ENCODE data around the gene ITSN1. TPM values are rescaled to one million over a fixed set of nuclear protein-coding genes. Genes with fewer than 3 reads are reported as not detected.
"Not testable (repeated sequence)": the region's sequence is repeated elsewhere in the genome, so short reads cannot be mapped to it uniquely, and the experiment has no call there.

The ITSN1 gene
- total RNA-seq, 1 experiment from 2014 or later, result 50.8 TPM

DNA sequence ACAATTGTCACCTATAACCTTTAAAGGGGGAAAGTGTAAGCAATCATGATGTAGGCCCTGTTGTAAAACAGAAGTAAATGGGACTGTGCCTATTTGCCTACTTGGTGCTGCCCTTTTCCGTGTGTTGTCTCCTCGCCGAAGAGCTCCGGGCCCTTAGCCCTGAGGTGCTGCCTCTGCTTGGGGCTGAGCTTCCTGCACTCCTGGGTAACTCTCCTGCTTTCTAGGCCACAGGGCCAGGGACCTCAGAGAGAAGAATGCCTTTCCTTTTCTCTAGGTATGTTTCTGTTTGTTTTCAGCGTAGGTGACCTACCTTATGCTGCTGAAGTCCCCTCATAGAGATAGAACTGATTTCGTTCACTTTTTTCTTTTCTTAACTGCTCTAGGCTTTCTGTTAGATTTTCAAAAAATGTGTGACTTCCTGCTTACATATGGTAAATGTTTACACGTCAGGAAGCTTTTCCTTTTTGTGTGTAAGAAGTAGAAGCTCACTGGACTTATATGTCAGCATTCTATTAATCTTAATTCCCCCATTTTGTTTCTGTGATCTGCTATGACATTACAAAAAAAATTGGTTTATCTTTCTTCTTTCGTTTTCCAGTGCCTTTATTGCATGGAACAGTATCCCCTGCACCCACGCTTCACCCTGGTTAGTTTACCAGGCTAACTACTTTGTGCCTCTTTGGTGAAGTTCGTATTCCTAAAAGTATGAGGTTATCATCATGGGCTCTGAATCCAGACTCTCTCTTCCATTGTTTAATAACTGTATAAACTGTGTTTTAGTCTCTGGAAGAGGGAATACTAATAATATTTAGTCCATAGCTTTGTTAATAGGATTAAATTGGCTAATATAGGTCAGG lies 61.7 kb downstream of the ITSN1 start:
- H3K4me1 ChIP-seq, result no peaks in the 10 kb centered on the region
- H3K27ac ChIP-seq, result no peak overlapping the region
- H3K4me3 ChIP-seq, result no peak overlapping the region
- DNase-seq, result no peak
- no peaks in the 10 kb centered on the region for H3K36me3 ChIP-seq
- H3K9me3 ChIP-seq (replicated peaks), result peaks cover 3% of the 10 kb centered on the region
- no peaks in the 10 kb centered on the region for H3K27me3 ChIP-seq

DNA sequence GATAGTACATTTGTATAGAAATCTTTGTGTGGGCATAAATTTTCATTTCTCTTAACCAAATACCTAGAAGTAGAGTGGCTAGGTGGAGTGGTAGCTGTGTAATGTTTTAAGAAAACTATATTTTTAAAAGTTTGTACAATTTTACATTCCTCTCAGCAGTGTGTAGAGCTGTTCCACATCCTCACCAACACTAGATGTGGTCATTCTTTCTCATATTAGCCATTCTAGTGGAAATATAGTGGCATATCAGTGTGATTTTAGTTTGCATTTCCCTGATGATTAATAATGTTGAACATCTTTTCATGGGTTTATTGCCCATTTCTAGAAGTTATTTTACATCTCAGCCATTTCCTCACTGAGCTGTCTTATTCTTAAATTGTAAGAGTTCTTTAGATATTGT lies 65.5 kb downstream of the ITSN1 start:
- H3K27ac ChIP-seq, result no peak overlapping the region
- no peak for DNase-seq
- no peaks in the 10 kb centered on the region for H3K27me3 ChIP-seq
- no peaks in the 10 kb centered on the region for H3K36me3 ChIP-seq
- peaks cover 7% of the 10 kb centered on the region for H3K9me3 ChIP-seq (replicated peaks)
- no peak overlapping the region for H3K4me3 ChIP-seq
- no peaks in the 10 kb centered on the region for H3K4me1 ChIP-seq

DNA sequence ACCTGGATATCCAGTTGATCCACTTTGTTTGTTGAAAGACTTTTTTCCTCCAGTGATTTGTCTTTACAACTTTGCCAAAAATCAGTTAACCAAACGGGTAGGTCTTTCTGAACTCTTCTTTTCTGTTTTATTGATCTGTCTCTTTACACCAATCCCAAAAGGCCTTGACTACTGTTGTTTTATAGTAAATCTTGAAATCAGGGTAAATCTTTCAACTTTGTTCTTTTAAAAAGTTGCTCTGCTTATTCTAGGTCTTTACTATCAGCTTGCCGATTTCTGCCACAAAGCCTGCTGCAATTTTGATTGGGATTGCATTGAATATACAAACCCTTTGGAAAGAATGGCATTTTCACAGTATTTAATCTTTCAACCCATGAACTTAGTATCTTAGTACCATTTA lies 66.6 kb downstream of the ITSN1 start:
- Histone ChIP-seq H3K4me1 (no peaks in the 10 kb centered on the region), H3K27me3 (no peaks in the 10 kb centered on the region), H3K4me3 (no peak overlapping the region), H3K27ac (no peak overlapping the region), H3K9me3 (replicated peaks) (peaks cover 7% of the 10 kb centered on the region), H3K36me3 (no peaks in the 10 kb centered on the region)
- DNase-seq, result no peak

DNA sequence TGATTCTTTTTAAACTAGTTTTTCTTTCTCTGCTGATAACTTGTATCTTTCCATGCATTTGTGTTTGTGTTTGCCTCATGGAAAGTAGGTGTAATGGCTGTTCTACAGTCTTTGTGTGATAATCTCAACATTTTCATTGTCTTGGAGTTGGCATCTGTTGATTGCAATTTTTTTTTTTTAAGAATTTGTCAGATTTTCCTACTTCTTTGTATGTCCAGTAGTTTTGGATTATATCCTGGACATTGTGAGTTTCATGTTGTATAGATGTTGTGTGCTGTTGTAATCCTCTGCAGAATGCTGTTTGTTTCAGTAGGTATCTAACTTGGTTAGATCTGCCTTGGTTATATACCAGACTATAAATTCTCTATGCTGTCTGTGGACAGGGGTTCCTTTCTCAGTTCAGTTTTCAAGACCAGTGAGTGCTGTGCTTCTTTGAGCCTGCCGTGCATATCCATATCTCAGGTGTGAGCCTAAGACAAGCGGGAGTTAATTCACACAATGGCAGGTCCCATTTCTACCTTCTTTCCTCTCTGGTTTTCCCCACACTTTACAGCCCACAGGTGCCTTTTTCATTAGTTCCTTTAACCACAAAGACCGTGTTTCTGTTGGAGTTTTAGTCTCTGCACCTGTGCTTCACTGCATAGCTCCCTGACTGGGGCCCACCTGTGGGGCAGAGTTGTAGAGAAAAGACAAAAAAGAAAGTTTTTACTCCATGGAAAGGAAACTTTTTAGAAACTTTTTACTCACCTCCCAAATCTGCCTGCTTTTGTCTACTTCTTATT lies 69.9 kb downstream of the ITSN1 start:
- DNase-seq, result no peak
- H3K4me3 ChIP-seq, result no peak overlapping the region
- no peak overlapping the region for H3K27ac ChIP-seq
- no peaks in the 10 kb centered on the region for H3K4me1 ChIP-seq
- H3K36me3 ChIP-seq, result no peaks in the 10 kb centered on the region
- no peaks in the 10 kb centered on the region for H3K27me3 ChIP-seq
- H3K9me3 ChIP-seq (replicated peaks), result peaks cover 7% of the 10 kb centered on the region

DNA sequence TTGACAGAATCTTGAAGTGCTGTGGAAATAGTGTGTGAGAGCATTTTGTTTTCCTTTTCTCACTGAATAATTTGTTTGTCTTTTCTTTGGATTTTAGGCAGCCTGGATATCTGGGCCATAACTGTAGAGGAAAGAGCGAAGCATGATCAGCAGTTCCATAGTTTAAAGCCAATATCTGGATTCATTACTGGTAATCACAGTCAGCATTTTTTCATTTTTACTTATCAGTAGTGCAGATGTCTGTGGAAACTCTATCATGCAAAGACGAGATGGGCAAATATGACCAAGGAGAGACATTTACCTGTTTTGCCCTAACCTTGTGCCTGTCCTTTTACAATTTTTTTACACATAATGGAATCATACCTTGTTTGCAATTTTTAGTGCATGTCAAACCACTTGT lies 78.8 kb downstream of the ITSN1 start:
- DNase-seq, result no peak
- H3K36me3 ChIP-seq, result peaks cover 38% of the 10 kb centered on the region
- H3K27ac ChIP-seq, result no peak overlapping the region
- no peaks in the 10 kb centered on the region for H3K27me3 ChIP-seq
- no peaks in the 10 kb centered on the region for H3K9me3 ChIP-seq (replicated peaks)
- H3K4me1 ChIP-seq, result no peaks in the 10 kb centered on the region; the same call in 1 of the 2 replicates
- H3K4me3 ChIP-seq, result no peak overlapping the region

DNA sequence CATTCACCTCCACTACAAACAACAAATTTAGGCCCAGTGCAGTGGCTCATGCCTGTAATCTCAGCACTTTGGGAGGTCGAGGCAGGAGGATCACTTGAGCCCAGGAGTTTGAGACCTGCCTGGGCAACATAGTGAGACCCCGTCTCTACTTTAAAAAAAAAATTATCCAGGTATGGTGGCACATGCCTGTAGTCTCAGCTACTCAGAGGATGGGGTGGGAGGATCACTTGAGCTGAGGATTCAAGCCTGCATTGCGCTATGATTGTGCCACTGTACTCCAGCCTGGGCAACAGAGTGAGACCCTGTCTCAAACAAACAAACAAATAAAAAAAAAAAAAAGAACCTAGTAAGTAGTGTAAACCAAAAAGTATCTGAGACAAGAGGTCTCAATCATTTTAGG lies 86.8 kb downstream of the ITSN1 start:
- not testable (repeated sequence) for H3K4me1 ChIP-seq; H3K9me3 ChIP-seq (replicated peaks); DNase-seq; H3K27me3 ChIP-seq; H3K4me3 ChIP-seq; H3K36me3 ChIP-seq; H3K27ac ChIP-seq

DNA sequence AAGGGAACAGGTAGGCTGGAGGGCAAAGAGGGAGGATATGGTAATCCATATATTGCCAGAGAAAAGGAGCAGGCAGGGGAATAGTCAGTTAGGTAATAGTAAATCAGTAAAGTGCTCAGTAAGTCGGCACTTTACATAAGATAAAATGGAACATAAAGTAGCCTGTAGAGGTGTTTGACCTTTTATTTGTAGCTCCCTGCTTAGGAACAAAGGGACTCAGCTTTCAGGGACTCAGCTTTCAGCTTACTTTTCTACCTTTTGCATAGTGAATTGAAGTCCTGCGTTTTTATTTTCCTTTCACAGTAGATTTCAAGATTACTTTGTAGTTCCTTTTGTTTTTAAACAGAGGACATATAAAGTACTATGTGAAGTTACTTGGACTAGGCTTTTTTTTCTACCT lies 87.3 kb downstream of the ITSN1 start:
- Histone ChIP-seq H3K4me1 (no peaks in the 10 kb centered on the region), H3K27ac (no peak overlapping the region), H3K9me3 (replicated peaks) (no peaks in the 10 kb centered on the region), H3K36me3 (peaks cover 3% of the 10 kb centered on the region; the same call in 1 of the 2 replicates), H3K27me3 (no peaks in the 10 kb centered on the region), H3K4me3 (no peak overlapping the region)
- DNase-seq, result no peak

DNA sequence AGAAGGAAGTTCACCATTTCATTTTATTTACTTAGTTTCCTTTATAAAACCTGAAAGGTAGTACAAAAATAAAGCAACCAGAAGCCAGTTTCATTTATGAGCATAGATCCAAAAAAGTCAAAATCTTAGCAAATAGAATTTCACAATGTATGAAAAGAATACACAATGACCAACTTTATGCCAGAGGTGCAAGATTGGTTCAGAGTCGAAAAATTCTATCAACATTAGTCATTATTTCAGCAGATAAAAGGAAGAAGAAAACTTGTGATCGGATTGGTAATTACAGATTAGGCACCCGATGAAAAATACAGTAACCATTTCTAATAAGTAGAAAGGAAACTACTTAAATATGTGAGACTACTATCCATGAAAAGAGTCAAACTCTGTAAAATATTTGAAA lies 89.1 kb downstream of the ITSN1 start:
- DNase-seq, result no peak
- Histone ChIP-seq H3K27me3 (no peaks in the 10 kb centered on the region), H3K4me1 (no peaks in the 10 kb centered on the region), H3K4me3 (no peak overlapping the region), H3K36me3 (0 out of 2 replicates have a peak, but pooled peaks cover 3% of the 10 kb centered on the region), H3K9me3 (replicated peaks) (no peaks in the 10 kb centered on the region), H3K27ac (no peak overlapping the region)

DNA sequence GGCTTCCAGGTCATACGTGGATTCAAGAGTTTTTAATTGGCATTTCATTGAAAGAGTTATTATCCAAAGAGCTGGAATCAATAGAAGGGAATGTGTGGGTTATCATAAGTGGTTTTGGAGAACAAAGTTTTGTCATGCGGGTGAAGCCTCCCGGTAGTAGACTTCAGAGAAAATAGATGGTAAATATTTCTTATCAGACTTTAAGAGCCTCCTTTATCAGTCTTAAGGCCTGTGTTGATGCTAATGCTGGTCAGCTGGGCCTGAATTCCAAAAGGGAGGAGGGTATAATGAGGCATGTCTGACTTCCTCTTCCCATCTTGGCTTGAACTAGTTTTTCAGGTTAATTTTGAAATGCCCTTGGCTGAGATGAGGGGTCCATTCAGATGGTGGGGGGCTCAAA lies 89.7 kb downstream of the ITSN1 start:
- no peak overlapping the region for H3K27ac ChIP-seq
- H3K36me3 ChIP-seq, result 0 out of 2 replicates have a peak, but pooled peaks cover 3% of the 10 kb centered on the region
- H3K9me3 ChIP-seq (replicated peaks), result no peaks in the 10 kb centered on the region
- H3K4me1 ChIP-seq, result no peaks in the 10 kb centered on the region
- H3K27me3 ChIP-seq, result no peaks in the 10 kb centered on the region
- DNase-seq, result no peak
- no peak overlapping the region for H3K4me3 ChIP-seq

DNA sequence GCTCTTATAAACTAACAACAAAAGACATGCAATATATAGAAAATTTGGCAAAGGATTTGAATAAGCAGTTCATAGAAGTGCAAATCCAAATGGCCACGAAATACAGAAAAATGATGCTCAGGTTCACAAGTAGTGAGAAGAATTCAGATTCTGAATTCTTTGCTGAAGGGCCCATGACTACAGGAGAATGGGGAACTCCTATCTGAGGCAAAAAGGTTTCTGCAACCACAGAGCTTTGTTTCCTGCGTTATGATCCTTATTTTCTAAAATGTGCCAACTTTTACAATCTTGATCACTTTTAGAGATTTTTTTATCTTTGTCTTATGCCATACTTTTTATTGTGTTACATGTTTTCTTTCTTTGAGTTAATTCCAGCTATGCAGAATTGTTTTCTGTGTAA lies 91.3 kb downstream of the ITSN1 start:
- Histone ChIP-seq H3K4me3 (no peak overlapping the region), H3K36me3 (peaks cover 11% of the 10 kb centered on the region), H3K27ac (no peak overlapping the region), H3K9me3 (replicated peaks) (no peaks in the 10 kb centered on the region), H3K4me1 (no peaks in the 10 kb centered on the region), H3K27me3 (no peaks in the 10 kb centered on the region)
- DNase-seq, result no peak

DNA sequence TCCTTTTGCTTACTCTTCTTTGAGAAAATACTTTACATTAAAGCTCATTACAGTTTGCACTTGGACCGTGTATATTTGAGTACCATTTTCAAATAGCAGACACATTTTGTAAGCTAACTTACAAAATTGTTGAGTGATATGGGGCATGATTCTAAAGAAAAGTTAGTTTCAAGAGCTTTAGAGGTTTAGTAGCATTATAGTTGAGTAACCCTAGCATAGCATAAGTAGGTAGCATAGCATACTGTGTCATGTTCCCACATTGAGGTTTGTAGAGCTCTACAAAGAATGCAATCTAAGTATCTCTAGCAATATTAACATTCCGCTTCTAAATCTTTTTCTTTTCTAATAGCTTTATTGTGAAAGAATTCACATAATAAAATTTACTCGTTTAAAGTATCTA lies 92.0 kb downstream of the ITSN1 start:
- H3K4me3 ChIP-seq, result no peak overlapping the region
- H3K27me3 ChIP-seq, result no peaks in the 10 kb centered on the region
- no peaks in the 10 kb centered on the region for H3K9me3 ChIP-seq (replicated peaks)
- H3K36me3 ChIP-seq, result peaks cover 15% of the 10 kb centered on the region
- no peaks in the 10 kb centered on the region for H3K4me1 ChIP-seq
- H3K27ac ChIP-seq, result no peak overlapping the region
- DNase-seq, result no peak

DNA sequence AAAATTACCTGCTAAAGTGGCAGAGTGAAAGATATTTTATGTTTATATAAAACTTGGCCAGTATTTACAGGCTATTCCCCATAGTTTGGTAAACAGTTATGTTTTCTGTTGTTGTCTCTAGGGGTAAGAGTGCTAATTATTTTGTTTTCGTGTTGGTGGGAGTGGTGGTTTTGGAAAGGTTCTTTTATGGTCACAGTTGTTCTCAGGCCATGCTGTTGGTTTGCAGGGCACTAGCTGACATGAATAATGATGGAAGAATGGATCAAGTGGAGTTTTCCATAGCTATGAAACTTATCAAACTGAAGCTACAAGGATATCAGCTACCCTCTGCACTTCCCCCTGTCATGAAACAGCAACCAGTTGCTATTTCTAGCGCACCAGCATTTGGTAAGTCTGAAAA lies 92.5 kb downstream of the ITSN1 start:
- no peak overlapping the region for H3K27ac ChIP-seq
- DNase-seq, result no peak
- H3K36me3 ChIP-seq, result peaks cover 15% of the 10 kb centered on the region
- H3K9me3 ChIP-seq (replicated peaks), result no peaks in the 10 kb centered on the region
- H3K4me1 ChIP-seq, result no peaks in the 10 kb centered on the region
- no peak overlapping the region for H3K4me3 ChIP-seq
- no peaks in the 10 kb centered on the region for H3K27me3 ChIP-seq

DNA sequence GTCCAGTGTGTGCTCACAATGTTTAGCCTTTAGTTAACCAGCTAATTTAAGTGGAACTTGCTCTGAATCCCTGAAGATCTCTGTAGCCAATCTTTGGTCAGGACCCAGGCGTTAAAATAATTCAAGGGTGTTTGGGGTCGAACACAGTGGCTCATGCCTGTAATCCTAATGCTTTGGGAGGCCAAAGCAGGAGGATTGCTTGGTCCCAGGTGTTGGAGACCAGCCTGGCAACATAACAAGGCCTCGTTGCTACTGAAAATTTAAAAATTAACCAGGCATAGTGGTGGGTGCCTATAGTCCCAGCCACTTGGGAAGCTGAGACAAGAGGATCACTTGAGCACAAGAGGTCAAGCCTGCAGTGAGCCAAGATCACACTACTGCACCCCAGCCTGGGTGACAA lies 94.3 kb downstream of the ITSN1 start:
- no peak overlapping the region for H3K4me3 ChIP-seq
- DNase-seq, result no peak
- H3K27ac ChIP-seq, result no peak overlapping the region
- no peaks in the 10 kb centered on the region for H3K4me1 ChIP-seq
- H3K36me3 ChIP-seq, result peaks cover 19% of the 10 kb centered on the region
- H3K9me3 ChIP-seq (replicated peaks), result no peaks in the 10 kb centered on the region
- H3K27me3 ChIP-seq, result no peaks in the 10 kb centered on the region

DNA sequence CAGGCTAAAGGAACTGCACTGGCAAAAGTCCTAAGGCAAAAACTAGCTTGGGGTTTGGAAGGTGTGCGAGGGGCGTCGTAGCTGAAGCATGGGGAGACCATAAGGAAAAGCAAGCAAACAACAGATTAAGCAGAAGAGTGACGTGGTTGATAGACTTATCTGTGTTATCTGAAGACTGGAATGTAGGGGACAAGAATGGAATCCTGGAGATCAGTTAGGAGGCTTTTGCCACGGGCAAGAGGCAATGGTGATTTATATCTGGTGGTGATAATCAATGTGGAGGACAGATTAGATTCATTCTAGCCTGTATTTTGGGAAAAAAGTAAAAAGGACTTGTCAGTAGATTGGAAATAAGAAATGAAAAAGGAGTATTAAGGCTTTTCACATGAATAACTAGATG lies 97.4 kb downstream of the ITSN1 start:
- Histone ChIP-seq H3K4me1 (no peaks in the 10 kb centered on the region), H3K36me3 (peaks cover 24% of the 10 kb centered on the region), H3K27me3 (no peaks in the 10 kb centered on the region), H3K4me3 (no peak overlapping the region), H3K27ac (no peak overlapping the region), H3K9me3 (replicated peaks) (no peaks in the 10 kb centered on the region)
- DNase-seq, result no peak

DNA sequence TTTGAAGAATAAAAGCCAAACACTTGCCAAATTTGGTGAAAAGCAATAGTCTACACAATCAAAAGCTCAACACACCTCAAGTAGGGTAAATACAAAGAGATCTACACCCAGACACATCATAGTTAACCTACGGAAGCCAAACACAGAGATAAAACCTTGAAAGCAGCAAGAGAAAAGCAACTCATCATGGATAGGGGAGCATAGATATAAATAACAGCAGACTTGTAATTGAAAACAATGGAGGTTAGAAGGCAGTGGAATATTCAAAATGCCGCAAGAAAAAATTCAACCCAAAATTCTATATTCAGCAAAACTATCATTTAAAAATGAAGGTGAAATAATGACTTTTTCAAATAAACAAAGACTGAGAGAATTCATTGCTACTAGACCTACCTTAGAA lies 105.1 kb downstream of the ITSN1 start:
- Histone ChIP-seq H3K27ac (no peak overlapping the region), H3K36me3 (peaks cover 8% of the 10 kb centered on the region; the same call in 1 of the 2 replicates), H3K4me1 (peaks cover 7% of the 10 kb centered on the region), H3K27me3 (no peaks in the 10 kb centered on the region), H3K4me3 (no peak overlapping the region), H3K9me3 (replicated peaks) (peaks cover 4% of the 10 kb centered on the region; the same call in 1 of the 2 replicates)
- DNase-seq, result no peak
